Gastrocnemius medialis (tissue), 4 donors: ENCODE results near the gene SEC16A. TPM values are rescaled to one million over a fixed set of nuclear protein-coding genes. Genes with fewer than 3 reads are reported as not detected.

Experiments used
- ATAC-seq, 2 donors: fragments of 150-250 bp; one replicate each; pipeline ENCODE4 v1.9.1; 2016
- DNase-seq, 2 donors: peaks; one replicate each; pipeline ENCODE4 v3.0.0-alpha.2; 2019
- H3K27ac ChIP-seq, 4 donors: fragments of 200-600 bp; sonication (generic); 1 replicate in 1 of 4; 2 replicates in 3 of 4; pipeline ENCODE4 v1.5.1; 2016 to 2018; ENCODE audit warnings: mild to moderate bottlenecking in 2 of 4, moderate library complexity in 1 of 4
- H3K27me3 ChIP-seq, 3 donors: fragments of 200-600 bp; sonication (generic) in 2 of 3; 1 replicate in 1 of 3; 2 replicates in 2 of 3; pipeline versions ENCODE4 v1.5.1 to v1.6.0; 2016 to 2019; ENCODE audit warnings: mild to moderate bottlenecking in 1 of 3, moderate library complexity in 1 of 3
- H3K36me3 ChIP-seq, 2 donors: fragments of 200-600 bp; sonication (generic) in 1 of 2; one replicate each; pipeline ENCODE4 v1.5.1; 2017 to 2018
- H3K4me1 ChIP-seq, 2 donors: fragments of 200-600 bp; sonication (generic) in 1 of 2; one replicate each; pipeline ENCODE4 v1.5.1; 2016 to 2017; ENCODE audit warnings: mild to moderate bottlenecking in 2 of 2
- H3K4me3 ChIP-seq, 4 donors: fragments of 200-600 bp; sonication (generic) in 3 of 4; 1 replicate in 1 of 4; 2 replicates in 3 of 4; pipeline ENCODE4 v1.5.1; 2016 to 2019; ENCODE audit warnings: mild to moderate bottlenecking in 2 of 4
- H3K9me3 ChIP-seq, 3 donors: fragments of 200-600 bp; sonication (generic) in 2 of 3; 1 replicate in 1 of 3; 2 replicates in 2 of 3; pipeline ENCODE4 v1.5.1; 2016 to 2019
- CTCF ChIP-seq, 5 experiments: fragments of 450-650 bp in 3 of 5; fragments of 200-600 bp in 2 of 5; sonication (generic) in 2 of 5; IDR thresholded peaks in 4 of 5; conservative IDR thresholded peaks in 1 of 5; 1 replicate in 4 of 5; 2 replicates in 1 of 5; pipeline ENCODE4 v1.5.1; 2016 to 2019; ENCODE audit warnings: antibody characterized with exemption in 5 of 5, mild to moderate bottlenecking in 3 of 5, moderate library complexity in 3 of 5
- POLR2A ChIP-seq, 2 donors: fragments of 450-650 bp; IDR thresholded peaks; one replicate each; pipeline ENCODE4 v1.6.1; 2017; ENCODE audit warnings: antibody characterized with exemption in 2 of 2, mild to moderate bottlenecking in 2 of 2, moderate library complexity in 2 of 2
- in situ Hi-C, 4 donors: fragments of 200-750 bp; cut with MboI; loops; one replicate each; pipeline versions ENCODE4 v1.15.0 to v1.8.0; 2017; ENCODE audit warnings: low sequenced_read_pairs in 4 of 4
- intact Hi-C: fragments of 100-400 bp; cut with DNase I; formaldehyde crosslinking; loops from one replicate; pipeline ENCODE4 v1.15.1; 2023; ENCODE audit warnings: low total_unique reads
- total RNA-seq, 4 donors: library from RNA; depleted of rRNA; stranded (reverse); fragments of >200 nt; gene quantifications; one replicate each; pipeline versions ENCODE4 v1.1.0 to v1.2.3, GENCODE V29; 2016

SEC16A gene
- total RNA-seq, 4 donors from 2014 or later = 23.9 to 50.4 (median 46.6) TPM

GRCh38 chr9:136482046-136482792 is 621 bp downstream of the SEC16A start:
- H3K4me3 ChIP-seq = peak overlapping the region; percentile 70 to 87 (median 74)
- TF ChIP-seq POLR2A (IDR thresholded peaks at IDR 0.05) (no peak), CTCF (IDR thresholded peaks at IDR 0.05 in 4 of 5, conservative IDR thresholded peaks at IDR 0.05 in 1 of 5) (no peak)
- H3K27ac ChIP-seq = peak overlapping the region; percentile 92 to 100 (median 96)
- intact Hi-C loops (loop anchor here (2.0 to 10.0 kb wide), 3 partner anchors 63 to 943 kb away; partner anchors contain the start of genes EXD3, MAN1B1 and NOXA1), in situ Hi-C loops (loop anchor here in 1 of 4 donors (25.0 kb wide), 1 partner anchor 155 kb away; no protein-coding TSS in a partner anchor)
- no peaks in the 10 kb centered on the region for H3K27me3 ChIP-seq
- no peak for DNase-seq
- peaks cover 24 to 25% of the 10 kb centered on the region in 2 donors for H3K4me1 ChIP-seq
- ATAC-seq = peak in 1 of 2 donors; percentile 9
- peaks cover 0 to 6% of the 10 kb centered on the region in 2 donors for H3K36me3 ChIP-seq
- no peaks in the 10 kb centered on the region for H3K9me3 ChIP-seq

- intact Hi-C loops = loop anchor here (5.0 to 10.0 kb wide), 2 partner anchors 606 to 943 kb away; partner anchors contain the start of genes EXD3, MAN1B1 and NOXA1
- no peak for TF ChIP-seq CTCF (IDR thresholded peaks at IDR 0.05 in 4 of 5, conservative IDR thresholded peaks at IDR 0.05 in 1 of 5)
- Histone ChIP-seq H3K4me3 (peak overlapping the region; percentile 70 to 87 (median 74)), H3K27me3 (no peaks in the 10 kb centered on the region), H3K27ac (peak overlapping the region; percentile 92 to 100 (median 96)), H3K9me3 (no peaks in the 10 kb centered on the region), H3K36me3 (peaks cover 0 to 12% of the 10 kb centered on the region in 2 donors), H3K4me1 (peaks cover 24 to 25% of the 10 kb centered on the region in 2 donors)
- ATAC-seq = no peak
- in situ Hi-C loops = loop anchor here in 1 of 4 donors (25.0 kb wide), 1 partner anchor 156 kb away; no protein-coding TSS in a partner anchor
- DNase-seq = no peak
These were observed 1.3 kb downstream of the SEC16A start for GRCh38 chr9:136481558-136481957.

- no peak for TF ChIP-seq POLR2A (IDR thresholded peaks at IDR 0.05)
- no peak for TF ChIP-seq CTCF (IDR thresholded peaks at IDR 0.05 in 4 of 5, conservative IDR thresholded peaks at IDR 0.05 in 1 of 5)
- no peak overlapping the region for H3K4me3 ChIP-seq
- ATAC-seq = no peak
- intact Hi-C loops = no loop called here
- no peaks in the 10 kb centered on the region for H3K9me3 ChIP-seq
- peaks cover 6 to 7% of the 10 kb centered on the region in 2 donors for H3K4me1 ChIP-seq
- H3K36me3 ChIP-seq = peaks cover 0 to 58% of the 10 kb centered on the region in 2 donors
- no peaks in the 10 kb centered on the region for H3K27me3 ChIP-seq
- in situ Hi-C loops = loop anchor here in 1 of 4 donors (25.0 kb wide), 1 partner anchor 161 kb away; no protein-coding TSS in a partner anchor
- H3K27ac ChIP-seq = no peak overlapping the region
- DNase-seq = no peak
These were observed 6.3 kb downstream of the SEC16A start for GRCh38 chr9:136476369-136477150.

- ATAC-seq (no peak), DNase-seq (no peak)
These were observed 7.6 kb downstream of the SEC16A start for GRCh38 chr9:136474974-136475865.

More at GRCh38 chr9:136474974-136475865, 7.6 kb downstream of the SEC16A start:
- Histone ChIP-seq H3K4me3 (no peak overlapping the region), H3K27ac (no peak overlapping the region), H3K36me3 (peaks cover 0 to 71% of the 10 kb centered on the region in 2 donors), H3K9me3 (no peaks in the 10 kb centered on the region), H3K4me1 (no peaks in the 10 kb centered on the region), H3K27me3 (no peaks in the 10 kb centered on the region)
- intact Hi-C loops (no loop called here), in situ Hi-C loops (loop anchor here in 1 of 4 donors (25.0 kb wide), 1 partner anchor 162 kb away; no protein-coding TSS in a partner anchor)
- TF ChIP-seq POLR2A (IDR thresholded peaks at IDR 0.05) (no peak), CTCF (IDR thresholded peaks at IDR 0.05 in 4 of 5, conservative IDR thresholded peaks at IDR 0.05 in 1 of 5) (no peak)
